Progenitor cell of endocrine pancreas (in vitro differentiated cells): ENCODE data around the gene CEP250. TPM values are rescaled to one million over a fixed set of nuclear protein-coding genes. Genes with fewer than 3 reads are reported as not detected.

Experiments
- DNase-seq: peaks from one replicate; pipeline ENCODE4 v3.0.0; 2021; ENCODE audit warnings: low spot score; ENCODE audit not compliant: unreplicated experiment
- H3K27ac Mint-ChIP-seq: 2 replicates; pipeline ENCODE4 v1.8.0; 2021; ENCODE audit warnings: mild to moderate bottlenecking, moderate library complexity, mixed read lengths
- H3K27me3 Mint-ChIP-seq: 2 replicates; pipeline ENCODE4 v1.8.0; 2021; ENCODE audit warnings: mixed read lengths
- H3K36me3 Mint-ChIP-seq: 2 replicates; pipeline ENCODE4 v1.8.0; 2022; ENCODE audit warnings: mixed read lengths; ENCODE audit not compliant: insufficient read depth
- H3K4me1 Mint-ChIP-seq: 2 replicates; pipeline ENCODE4 v1.8.0; 2021; ENCODE audit warnings: low read depth, mixed read lengths
- H3K4me3 Mint-ChIP-seq: 2 replicates; pipeline ENCODE4 v1.8.0; 2021; ENCODE audit warnings: low read depth, mild to moderate bottlenecking, moderate library complexity, mixed read lengths
- H3K9me3 Mint-ChIP-seq: 2 replicates; pipeline ENCODE4 v1.8.0; 2021; ENCODE audit warnings: low read depth, mixed read lengths
- CTCF ChIP-seq: fragments of 200-600 bp; sonication (generic); IDR thresholded peaks from one replicate; pipeline ENCODE4 v1.5.0; 2021; ENCODE audit warnings: antibody characterized with exemption, mild to moderate bottlenecking; ENCODE audit not compliant: unreplicated experiment
- total RNA-seq: library from RNA; stranded (reverse); gene quantifications from 2 replicates; pipeline ENCODE4 v1.2.1, GENCODE V29; 2021

The CEP250 gene
- total RNA-seq, 1 donor from 2014 or later: 76.9 TPM

- Mint-ChIP-seq H3K27me3 (no peaks in the 10 kb centered on the region), H3K4me3 (no peak overlapping the region), H3K4me1 (no peaks in the 10 kb centered on the region), H3K36me3 (peaks cover 31% of the 10 kb centered on the region), H3K9me3 (no peaks in the 10 kb centered on the region), H3K27ac (no peak overlapping the region)
- TF ChIP-seq CTCF: no peak
- no peak for DNase-seq
These were observed 41.9 kb downstream of the CEP250 start for GRCh38 chr20:35497320-35497719.

- no peaks in the 10 kb centered on the region for H3K4me1 Mint-ChIP-seq
- no peak for DNase-seq
- H3K4me3 Mint-ChIP-seq: no peak overlapping the region
- H3K27ac Mint-ChIP-seq: no peak overlapping the region
- H3K9me3 Mint-ChIP-seq: no peaks in the 10 kb centered on the region
- peaks cover 33% of the 10 kb centered on the region for H3K36me3 Mint-ChIP-seq
- no peaks in the 10 kb centered on the region for H3K27me3 Mint-ChIP-seq
- no peak for TF ChIP-seq CTCF
These were observed 42.4 kb downstream of the CEP250 start for GRCh38 chr20:35497780-35498189.

GRCh38 chr20:35499271-35499670, 43.9 kb downstream of the CEP250 start:
- H3K27ac Mint-ChIP-seq: peak overlapping the region; percentile 43
- peaks cover 36% of the 10 kb centered on the region for H3K36me3 Mint-ChIP-seq
- no peaks in the 10 kb centered on the region for H3K9me3 Mint-ChIP-seq
- H3K27me3 Mint-ChIP-seq: no peaks in the 10 kb centered on the region
- TF ChIP-seq CTCF: no peak
- no peak for DNase-seq
- no peak overlapping the region for H3K4me3 Mint-ChIP-seq
- H3K4me1 Mint-ChIP-seq: no peaks in the 10 kb centered on the region

GRCh38 chr20:35502352-35502751, 47.0 kb downstream of the CEP250 start:
- H3K27ac Mint-ChIP-seq: no peak overlapping the region
- no peak overlapping the region for H3K4me3 Mint-ChIP-seq
- DNase-seq: no peak
- no peaks in the 10 kb centered on the region for H3K4me1 Mint-ChIP-seq
- no peaks in the 10 kb centered on the region for H3K9me3 Mint-ChIP-seq
- peaks cover 33% of the 10 kb centered on the region for H3K36me3 Mint-ChIP-seq
- no peak for TF ChIP-seq CTCF
- no peaks in the 10 kb centered on the region for H3K27me3 Mint-ChIP-seq

GRCh38 chr20:35503281-35503680, 47.9 kb downstream of the CEP250 start:
- Mint-ChIP-seq H3K4me3 (no peak overlapping the region), H3K27me3 (no peaks in the 10 kb centered on the region), H3K27ac (no peak overlapping the region), H3K9me3 (no peaks in the 10 kb centered on the region), H3K4me1 (no peaks in the 10 kb centered on the region), H3K36me3 (peaks cover 32% of the 10 kb centered on the region)
- no peak for TF ChIP-seq CTCF
- no peak for DNase-seq
